ENCODE data around the gene GLP1R.

DNA sequence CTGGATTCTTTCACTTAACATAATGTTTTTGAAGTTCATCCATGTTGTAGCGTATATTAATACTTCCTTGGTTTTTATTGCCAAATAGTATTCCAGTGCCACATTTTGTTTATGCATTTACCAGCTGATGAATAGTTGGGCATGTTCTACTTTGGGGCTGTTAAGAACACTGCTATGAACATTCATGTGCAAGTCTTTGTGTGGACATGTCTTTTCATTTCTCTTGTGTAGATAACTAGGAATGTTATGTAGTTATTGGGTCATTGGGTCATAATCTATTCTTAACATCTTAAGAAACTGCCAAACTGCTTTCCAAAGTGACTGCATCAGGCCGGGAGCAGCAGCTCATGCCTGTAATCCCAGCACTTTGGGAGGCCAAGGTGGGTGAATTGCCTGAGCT lies 43.8 kb upstream of the GLP1R start:
- TF ChIP-seq, protein P1, sequence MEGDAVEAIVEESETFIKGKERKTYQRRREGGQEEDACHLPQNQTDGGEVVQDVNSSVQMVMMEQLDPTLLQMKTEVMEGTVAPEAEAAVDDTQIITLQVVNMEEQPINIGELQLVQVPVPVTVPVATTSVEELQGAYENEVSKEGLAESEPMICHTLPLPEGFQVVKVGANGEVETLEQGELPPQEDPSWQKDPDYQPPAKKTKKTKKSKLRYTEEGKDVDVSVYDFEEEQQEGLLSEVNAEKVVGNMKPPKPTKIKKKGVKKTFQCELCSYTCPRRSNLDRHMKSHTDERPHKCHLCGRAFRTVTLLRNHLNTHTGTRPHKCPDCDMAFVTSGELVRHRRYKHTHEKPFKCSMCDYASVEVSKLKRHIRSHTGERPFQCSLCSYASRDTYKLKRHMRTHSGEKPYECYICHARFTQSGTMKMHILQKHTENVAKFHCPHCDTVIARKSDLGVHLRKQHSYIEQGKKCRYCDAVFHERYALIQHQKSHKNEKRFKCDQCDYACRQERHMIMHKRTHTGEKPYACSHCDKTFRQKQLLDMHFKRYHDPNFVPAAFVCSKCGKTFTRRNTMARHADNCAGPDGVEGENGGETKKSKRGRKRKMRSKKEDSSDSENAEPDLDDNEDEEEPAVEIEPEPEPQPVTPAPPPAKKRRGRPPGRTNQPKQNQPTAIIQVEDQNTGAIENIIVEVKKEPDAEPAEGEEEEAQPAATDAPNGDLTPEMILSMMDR (IDR thresholded peaks at IDR 0.05; ENCODE audit: insufficient read depth, low read length, poor library complexity, severe bottlenecking), result no peak
- no peak for TF ChIP-seq EZH2phosphoT487 (conservative IDR thresholded peaks at IDR 0.05; ENCODE audit: low read length)
